OCI-LY3 (cell line): ENCODE measurements around the gene PLCXD1.
A peak's percentile ranks its signal among the peaks of the same experiment; 100 is the strongest.

ENCODE experiments used
- H2AFZ ChIP-seq: fragments of 200-600, 300-600 bp; shearing (Covaris generic); 2 replicates; pipeline ENCODE4 v1.6.0; 2014; ENCODE audit warnings: antibody characterized with exemption, low read depth, low read length
- H3K27ac ChIP-seq: fragments of 200-600, 300-600 bp; sonication (generic); 2 replicates; pipeline ENCODE4 v1.5.1; 2014; ENCODE audit warnings: mild to moderate bottlenecking, low read length, moderate library complexity, mixed read lengths
- H3K27me3 ChIP-seq: fragments of 200-600, 300-600 bp; sonication (generic); 2 replicates; pipeline ENCODE4 v1.6.1; 2014; ENCODE audit warnings: low read depth, low read length, mixed read lengths
- H3K36me3 ChIP-seq: fragments of 200-600, 300-600 bp; sonication (generic); replicated peaks from 2 replicates; pipeline ENCODE3; 2014; ENCODE audit warnings: low read depth, low read length, mixed read lengths
- H3K4me1 ChIP-seq: fragments of 300-600, 200-600 bp; sonication (generic); 2 replicates; pipeline ENCODE4 v1.6.1; 2014; ENCODE audit warnings: low read length, mixed read lengths
- H3K4me2 ChIP-seq: fragments of 200-600, 300-600 bp; sonication (generic); 2 replicates; pipeline ENCODE4 v1.6.1; 2014; ENCODE audit warnings: low read length, mixed read lengths
- H3K4me3 ChIP-seq: fragments of 300-600, 200-600 bp; sonication (generic); 2 replicates; pipeline ENCODE4 v1.5.1; 2014; ENCODE audit warnings: antibody characterized with exemption, mild to moderate bottlenecking, low read length, moderate library complexity
- H3K79me2 ChIP-seq: fragments of 300-600, 200-600 bp; shearing (Covaris generic); 2 replicates; pipeline ENCODE4 v1.6.1; 2014; ENCODE audit warnings: mild to moderate bottlenecking, low read length, mixed read lengths
- H3K9ac ChIP-seq: fragments of 300-600, 200-600 bp; shearing (Covaris generic); 2 replicates; pipeline ENCODE4 v1.6.0; 2014; ENCODE audit warnings: mild to moderate bottlenecking, low read length, moderate library complexity
- H3K9me3 ChIP-seq: fragments of 200-600, 300-600 bp; shearing (Covaris generic); 2 replicates; pipeline ENCODE4 v1.6.1; 2014; ENCODE audit warnings: low read length, mixed read lengths; ENCODE audit not compliant: insufficient read depth
- H4K20me1 ChIP-seq: fragments of 200-600, 300-600 bp; sonication (generic); 2 replicates; pipeline ENCODE4 v1.6.1; 2016; ENCODE audit warnings: low read length, mixed read lengths; ENCODE audit not compliant: insufficient read depth
- CTCF ChIP-seq: fragments of 200-600, 300-600 bp; sonication (generic); IDR thresholded peaks from 2 replicates; pipeline ENCODE4 v1.5.1; 2014; ENCODE audit warnings: antibody characterized with exemption, low read length, low read depth
- EZH2phosphoT487 ChIP-seq: fragments of 200-600 bp; shearing (Covaris generic); IDR thresholded peaks from 2 replicates; pipeline ENCODE4 v1.6.1; 2018; ENCODE audit warnings: antibody characterized with exemption, mixed run types, low read depth

PLCXD1 gene

GRCh38 chrX:318739-319578 lies 37.8 kb downstream of the PLCXD1 start, which contains the start of gene GTPBP6:
TSS of gene GTPBP6 (minus strand) at chrX:318796. CDS start at chrX:318787, 9 bp downstream.
- H3K27me3 ChIP-seq, result no peaks in the 10 kb centered on the region
- peak within 1 kb of the TSS; percentile 95 for H3K4me3 ChIP-seq
- H3K9me3 ChIP-seq, result no peaks in the 10 kb centered on the region
- H3K79me2 ChIP-seq, result peaks cover 30% of the 10 kb centered on the region
- H2AFZ ChIP-seq, result no peak within 1 kb of the TSS
- peak within 1 kb of the TSS; percentile 89 for H3K4me2 ChIP-seq
- H3K9ac ChIP-seq, result peak within 1 kb of the TSS; percentile 98
- peaks cover 20% of the 10 kb centered on the region for H3K4me1 ChIP-seq
- peak within 1 kb of the TSS; percentile 88 for H3K27ac ChIP-seq
- peaks cover 12% of the 10 kb centered on the region for H4K20me1 ChIP-seq
- H3K36me3 ChIP-seq, result peaks cover 21% of the 10 kb centered on the region
- no peak; the same call in 1 of the 2 replicates for TF ChIP-seq CTCF
- TF ChIP-seq EZH2phosphoT487, result no peak

GRCh38 chrX:319579-320125 lies 38.5 kb downstream of the PLCXD1 start:
- peaks cover 20% of the 10 kb centered on the region for H3K4me1 ChIP-seq
- H3K9ac ChIP-seq, result peak overlapping the region; percentile 98
- peaks cover 12% of the 10 kb centered on the region for H4K20me1 ChIP-seq
- peak overlapping the region; percentile 95 for H3K4me3 ChIP-seq
- no peak overlapping the region for H2AFZ ChIP-seq
- H3K79me2 ChIP-seq, result peaks cover 30% of the 10 kb centered on the region
- no peaks in the 10 kb centered on the region for H3K27me3 ChIP-seq
- peak overlapping the region; percentile 67 for H3K27ac ChIP-seq
- H3K36me3 ChIP-seq, result peaks cover 20% of the 10 kb centered on the region
- TF ChIP-seq CTCF (no peak), EZH2phosphoT487 (no peak)
- H3K9me3 ChIP-seq, result no peaks in the 10 kb centered on the region
- peak overlapping the region; percentile 89 for H3K4me2 ChIP-seq

GRCh38 chrX:320126-320783 lies 39.1 kb downstream of the PLCXD1 start:
- H3K36me3 ChIP-seq, result peaks cover 14% of the 10 kb centered on the region
- peaks cover 20% of the 10 kb centered on the region for H3K4me1 ChIP-seq
- H2AFZ ChIP-seq, result no peak overlapping the region
- no peaks in the 10 kb centered on the region for H3K9me3 ChIP-seq
- H3K79me2 ChIP-seq, result peaks cover 30% of the 10 kb centered on the region
- H3K27me3 ChIP-seq, result no peaks in the 10 kb centered on the region
- TF ChIP-seq EZH2phosphoT487, result no peak
- TF ChIP-seq CTCF, result no peak
- H4K20me1 ChIP-seq, result peaks cover 12% of the 10 kb centered on the region
- peak overlapping the region; percentile 95 for H3K4me3 ChIP-seq
- H3K9ac ChIP-seq, result peak overlapping the region; percentile 98
- H3K27ac ChIP-seq, result no peak overlapping the region
- H3K4me2 ChIP-seq, result peak overlapping the region; percentile 89
